Medulla oblongata (tissue), 1 donor: ENCODE data around the gene NALCN.

Source experiments
- DNase-seq: peaks from one replicate; pipeline ENCODE4 v3.0.0-alpha.2; 2015; ENCODE audit errors: extremely low spot score

The NALCN gene

GRCh38 chr13:101123028-101123427 is 293.3 kb downstream of the NALCN start:
- DNase-seq: no peak

- DNase-seq: no peak
These were observed 294.7 kb downstream of the NALCN start for GRCh38 chr13:101121608-101122007.

- no peak for DNase-seq
These were observed 296.3 kb downstream of the NALCN start for GRCh38 chr13:101120007-101120406.

- DNase-seq: no peak
These were observed 299.5 kb downstream of the NALCN start for GRCh38 chr13:101116826-101117225.

GRCh38 chr13:101116341-101116740 is 300.0 kb downstream of the NALCN start:
- no peak for DNase-seq

- DNase-seq: peak; percentile 52
These were observed 300.5 kb downstream of the NALCN start for GRCh38 chr13:101115762-101116171.

- DNase-seq: no peak
These were observed 304.4 kb downstream of the NALCN start for GRCh38 chr13:101111894-101112293.

- no peak for DNase-seq
These were observed 307.3 kb downstream of the NALCN start for GRCh38 chr13:101109005-101109404.

GRCh38 chr13:101098873-101099272 is 317.4 kb downstream of the NALCN start:
- DNase-seq: no peak

- DNase-seq: no peak
These were observed 323.3 kb downstream of the NALCN start for GRCh38 chr13:101092985-101093384.

- no peak for DNase-seq
These were observed 326.0 kb downstream of the NALCN start for GRCh38 chr13:101090287-101090686.

GRCh38 chr13:101085551-101085950 is 330.8 kb downstream of the NALCN start:
- no peak for DNase-seq

- no peak for DNase-seq
These were observed 333.9 kb downstream of the NALCN start for GRCh38 chr13:101082441-101082840.

- DNase-seq: no peak
These were observed 335.7 kb downstream of the NALCN start for GRCh38 chr13:101080616-101081015.

- no peak for DNase-seq
These were observed 351.0 kb downstream of the NALCN start for GRCh38 chr13:101065329-101065728.

GRCh38 chr13:101059793-101060192 is 356.5 kb downstream of the NALCN start:
- no peak for DNase-seq

GRCh38 chr13:101058841-101059240 is 357.5 kb downstream of the NALCN start:
- DNase-seq: no peak

GRCh38 chr13:101053301-101054093 is 362.8 kb downstream of the NALCN start:
- no peak for DNase-seq

- DNase-seq: no peak
These were observed 367.0 kb downstream of the NALCN start for GRCh38 chr13:101049166-101049850.

GRCh38 chr13:101036546-101036945 is 379.8 kb downstream of the NALCN start:
- no peak for DNase-seq

GRCh38 chr13:101035119-101035620 is 381.1 kb downstream of the NALCN start:
- no peak for DNase-seq

GRCh38 chr13:101026736-101027398 is 389.4 kb downstream of the NALCN start:
- DNase-seq: no peak
